RKO (cell line): ENCODE results near the gene ZNF679.
"Not testable (repeated sequence)": the region's sequence is repeated elsewhere in the genome, so short reads cannot be mapped to it uniquely, and the experiment has no call there.

Source experiments
- DNase-seq: peaks from one replicate; pipeline ENCODE4 v3.0.0-alpha.2; 2016; ENCODE audit warnings: low spot score

Gene ZNF679

GRCh38 chr7:64310426-64310825 lies 82.2 kb downstream of the ZNF679 start:
- no peak for DNase-seq

GRCh38 chr7:64312826-64313225 lies 84.6 kb downstream of the ZNF679 start:
- no peak for DNase-seq

GRCh38 chr7:64313740-64314491 lies 85.6 kb downstream of the ZNF679 start, which contains the start of gene ZNF736:
Gene ZNF736, plus strand, starts transcription at chr7:64313961. Its CDS starts 190 bp downstream, at chr7:64314151.
- no peak for DNase-seq

- no peak for DNase-seq
These were observed 86.3 kb downstream of the ZNF679 start for GRCh38 chr7:64314566-64314965.

GRCh38 chr7:64316031-64316742 lies 87.9 kb downstream of the ZNF679 start:
- not testable (repeated sequence) for DNase-seq
